Hematopoietic multipotent progenitor cell treated with erythropoietin and hydrocortisone succinate and interleukin-3 and kit ligand, for 8 days (in vitro differentiated cells): Measurements from ENCODE around the gene SLC30A1.

Experiments
- DNase-seq: peaks from one replicate; pipeline ENCODE4 v3.0.0-alpha.2; 2015

The SLC30A1 gene

DNA sequence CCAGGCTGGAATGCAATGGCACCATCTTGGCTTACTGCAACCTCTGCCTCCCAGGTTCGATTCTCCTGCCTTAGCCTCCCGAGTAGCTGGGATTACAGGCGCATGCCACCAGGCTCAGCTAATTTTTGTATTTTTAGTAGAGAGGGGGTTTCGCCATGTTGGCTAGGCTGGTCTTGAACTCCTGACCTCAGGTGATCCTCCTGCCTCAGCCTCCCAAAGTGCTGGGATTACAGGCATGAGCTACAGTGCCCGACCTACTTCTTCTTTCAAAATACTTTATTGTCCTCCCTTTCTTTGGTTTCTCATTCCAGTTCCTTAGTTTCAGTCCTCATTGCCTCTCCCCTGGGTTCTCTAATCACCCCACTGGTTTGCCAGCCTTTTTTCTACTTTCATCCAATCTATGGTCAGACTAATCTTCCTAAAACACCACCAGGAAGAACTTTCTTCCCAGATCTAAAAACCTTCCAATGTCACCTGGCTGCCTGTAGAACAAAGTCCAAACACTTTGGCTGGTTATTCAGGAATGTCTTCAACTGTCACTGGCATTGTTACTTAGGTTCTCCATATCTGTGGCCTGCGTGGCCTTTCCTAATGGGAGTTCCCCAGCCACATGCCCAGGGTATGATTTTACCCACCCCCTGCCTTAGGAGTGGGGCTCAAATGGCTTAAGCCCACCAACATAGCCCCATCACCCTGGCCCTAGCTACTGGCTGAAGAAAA is 29.0 kb upstream of the SLC30A1 start:
- no peak for DNase-seq

DNA sequence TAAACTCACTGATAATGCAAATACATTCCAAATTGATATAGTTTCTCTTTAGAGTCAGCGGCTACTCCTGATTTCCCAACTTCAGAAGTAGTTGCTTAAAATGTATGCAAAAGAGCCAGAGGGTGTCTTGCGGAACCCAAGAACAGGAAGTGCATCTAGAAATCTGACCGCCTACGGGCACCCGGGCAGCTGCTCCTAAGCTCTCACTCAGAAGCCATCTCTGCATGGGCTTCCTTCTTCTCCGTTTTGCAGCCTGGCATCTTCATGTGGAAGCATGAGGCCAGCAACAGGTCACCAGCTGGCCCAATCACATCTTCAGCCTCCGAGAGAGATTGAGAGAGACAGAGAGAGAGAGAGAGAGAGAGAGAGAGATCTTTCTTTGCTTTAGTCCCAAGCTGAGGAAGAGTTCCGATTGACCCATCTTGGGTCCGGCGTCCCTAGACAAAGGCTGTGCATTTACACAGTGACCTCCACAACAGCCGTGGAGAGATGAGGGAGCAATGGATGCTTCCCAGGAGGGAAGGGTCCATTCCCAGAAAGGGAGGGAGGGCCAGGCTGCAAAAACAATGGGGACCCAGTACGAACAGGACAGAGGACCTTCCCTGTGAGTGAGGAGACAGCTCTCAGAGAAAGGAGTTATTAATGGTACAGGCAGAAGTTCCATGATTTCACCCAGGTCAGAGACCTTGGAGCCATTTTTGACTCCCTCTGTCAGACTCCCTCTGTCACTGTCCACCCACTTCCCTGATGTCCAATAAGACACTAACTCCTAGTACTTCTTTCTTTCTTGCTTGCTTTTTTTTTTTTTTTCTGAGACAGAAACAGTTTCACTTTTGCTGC is 28.2 kb upstream of the SLC30A1 start:
- no peak for DNase-seq

DNA sequence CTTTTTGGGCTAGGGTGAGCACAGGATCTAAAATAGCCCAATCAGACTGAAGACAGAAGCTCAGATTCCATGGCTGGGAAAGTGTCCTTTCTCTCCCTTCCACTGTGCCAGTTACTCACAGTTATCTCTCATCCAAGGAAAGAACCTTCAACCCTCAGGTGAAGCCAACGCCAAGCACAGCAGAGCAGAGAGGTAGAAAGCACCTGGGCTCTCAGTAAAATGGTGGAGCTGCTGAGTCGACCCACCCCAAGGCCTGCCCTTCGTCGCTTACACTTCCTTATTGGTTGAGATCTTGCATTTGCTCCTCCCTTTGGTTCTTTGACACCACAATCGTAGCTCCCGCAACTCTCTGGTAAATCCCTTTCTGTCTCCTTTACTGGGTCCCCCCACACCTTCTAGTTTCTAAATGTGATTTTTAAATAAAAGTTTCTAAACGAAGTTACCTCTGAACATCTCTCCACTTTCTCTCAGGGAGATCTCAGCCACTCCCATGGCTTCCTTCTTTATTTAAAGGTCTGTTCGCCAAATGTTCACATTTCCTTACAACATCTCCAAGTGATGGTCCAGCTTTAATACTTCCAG is 27.5 kb upstream of the SLC30A1 start:
- no peak for DNase-seq

DNA sequence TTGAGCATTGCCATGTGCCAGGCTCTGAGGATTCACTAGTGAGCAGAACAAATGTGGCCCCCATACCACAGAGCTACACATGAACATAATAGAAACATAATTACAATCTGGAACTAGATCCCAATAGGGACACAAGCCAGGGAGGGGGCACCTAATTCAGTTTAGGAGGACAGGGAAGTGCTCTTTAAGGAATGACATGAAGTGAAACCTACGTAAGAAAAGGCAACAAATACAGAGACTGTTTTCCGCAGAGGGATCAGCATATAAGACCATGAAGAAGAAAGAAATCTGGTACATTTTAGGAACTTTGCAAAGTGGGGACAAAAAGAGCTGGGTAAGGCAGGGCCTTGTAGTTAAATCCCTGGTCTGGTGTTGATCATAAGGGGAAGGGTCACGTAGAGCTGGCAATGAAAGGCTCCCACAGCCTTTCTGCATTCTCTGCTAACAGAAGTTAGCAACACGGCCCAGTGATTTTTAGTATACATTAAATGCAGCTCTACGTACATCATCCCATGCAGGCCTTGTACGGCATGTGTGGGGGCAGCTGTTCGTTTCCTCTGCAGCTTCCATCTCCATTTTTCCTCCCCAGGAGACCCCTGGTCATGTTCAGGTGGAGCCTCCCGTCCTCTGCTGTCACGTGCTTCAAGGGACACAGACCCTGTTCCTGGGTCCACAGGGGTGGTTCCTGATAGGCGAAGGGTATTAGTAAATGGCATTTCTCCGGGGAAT is 26.8 kb upstream of the SLC30A1 start:
- DNase-seq, result no peak

DNA sequence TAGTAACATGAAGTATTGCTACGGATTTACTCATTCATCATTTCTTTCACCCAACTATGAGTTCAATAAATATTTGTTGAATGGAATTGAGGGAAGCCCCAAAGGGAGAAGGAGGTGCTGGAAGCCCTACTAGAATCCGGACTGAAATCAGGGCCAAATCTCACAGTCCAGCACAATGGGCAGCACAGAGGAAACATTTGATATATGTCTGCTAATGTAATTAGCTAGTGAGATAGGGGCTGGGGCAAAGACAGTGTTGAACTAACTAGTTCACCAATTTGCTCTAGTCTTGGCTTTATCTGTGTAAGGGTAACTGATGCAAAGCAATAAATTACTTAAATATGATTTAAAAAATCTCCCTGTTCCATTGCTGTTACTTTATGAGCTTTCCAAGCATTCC is 26.1 kb upstream of the SLC30A1 start:
- no peak for DNase-seq

DNA sequence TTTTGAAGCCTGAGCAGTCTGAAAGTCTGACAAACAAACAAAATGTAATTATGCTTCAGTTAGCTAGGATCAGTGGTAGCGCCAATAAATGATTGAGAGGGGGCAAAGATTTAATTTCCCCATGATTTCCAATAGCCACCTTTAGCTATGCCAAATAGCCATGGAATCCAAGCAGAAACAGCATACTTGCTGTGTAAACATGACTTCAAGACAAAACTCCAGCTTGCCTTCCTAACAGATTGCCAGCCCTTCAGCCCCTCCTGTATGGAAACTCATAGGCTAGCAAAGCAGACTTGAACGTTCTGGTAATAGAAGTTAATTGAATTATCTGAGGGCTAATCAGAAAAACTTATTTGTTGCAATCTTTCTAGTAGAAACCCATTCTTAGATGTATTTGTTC is 25.6 kb upstream of the SLC30A1 start:
- DNase-seq, result no peak

DNA sequence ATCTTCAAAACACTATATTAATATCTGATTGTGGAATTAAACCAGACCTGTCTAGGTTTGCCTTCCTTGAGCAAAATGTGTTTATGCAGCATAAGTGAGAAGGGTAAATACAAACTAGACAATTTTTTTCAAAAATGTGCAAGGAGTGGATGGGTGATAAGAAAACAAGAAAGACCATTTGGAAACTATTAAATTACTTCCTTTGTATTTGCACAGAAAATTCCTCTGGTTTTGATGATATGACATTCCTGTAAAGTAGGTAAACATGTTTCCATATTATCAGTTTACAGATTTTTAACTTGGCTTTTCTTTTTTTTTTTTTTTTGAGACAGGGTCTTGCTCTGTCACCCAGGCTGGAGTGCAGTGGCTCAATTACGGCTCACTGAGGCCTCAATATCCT is 24.8 kb upstream of the SLC30A1 start:
- DNase-seq, result no peak

DNA sequence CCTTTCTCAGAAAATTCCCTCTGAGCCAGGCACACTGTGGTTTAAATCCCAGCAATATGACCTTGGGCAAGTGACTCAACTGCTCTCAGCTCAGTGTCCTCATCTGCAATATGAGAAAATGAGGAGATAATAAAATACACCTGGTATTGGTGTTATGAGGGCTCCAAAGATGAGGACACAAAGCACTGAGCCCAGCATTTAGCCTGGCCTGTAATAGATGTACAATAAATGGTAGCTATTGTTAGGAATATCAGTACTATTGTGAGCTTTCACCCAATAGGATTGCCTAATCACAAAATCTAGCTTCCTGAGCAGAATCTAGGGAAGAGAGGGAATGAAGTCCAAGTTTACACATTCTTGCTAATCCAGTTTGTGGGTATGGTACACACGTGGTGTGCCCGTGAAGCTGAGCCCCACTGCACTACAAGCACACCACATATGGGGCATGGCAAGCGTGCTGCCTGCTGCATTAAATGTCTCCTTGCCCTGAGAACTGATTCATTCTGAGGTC is 24.3 kb upstream of the SLC30A1 start:
- no peak for DNase-seq

DNA sequence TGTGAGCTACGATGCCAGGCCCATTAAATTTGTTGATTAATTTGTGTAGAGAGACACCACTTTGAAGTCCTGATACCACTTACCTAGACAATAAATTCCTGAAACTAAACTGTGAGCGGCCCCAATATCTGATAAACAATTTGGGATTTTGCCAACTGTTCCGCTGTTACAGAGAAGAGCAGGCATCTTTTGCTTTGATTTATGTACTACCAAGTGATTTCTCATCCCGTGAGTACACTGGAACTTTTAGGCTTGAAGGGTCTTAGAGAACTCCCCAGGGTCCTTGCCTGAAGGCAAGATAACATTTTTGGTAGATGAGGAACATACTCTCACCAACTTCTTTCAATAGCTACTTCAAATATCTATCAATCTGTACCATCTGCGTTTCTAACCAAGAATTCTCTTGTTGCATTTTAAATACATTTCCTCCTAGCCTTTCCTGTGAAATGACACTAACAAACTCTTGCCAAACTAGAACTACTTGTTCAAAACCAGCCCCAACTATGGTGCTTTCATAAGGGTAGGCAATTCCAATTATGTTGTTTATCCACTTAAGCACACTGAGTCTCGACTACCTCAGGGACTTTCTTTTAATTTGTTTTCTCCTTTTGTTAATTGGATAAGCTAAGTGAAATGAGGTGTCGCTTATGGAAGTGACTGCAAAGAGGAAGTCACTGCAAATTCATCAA is 23.2 kb upstream of the SLC30A1 start:
- no peak for DNase-seq

DNA sequence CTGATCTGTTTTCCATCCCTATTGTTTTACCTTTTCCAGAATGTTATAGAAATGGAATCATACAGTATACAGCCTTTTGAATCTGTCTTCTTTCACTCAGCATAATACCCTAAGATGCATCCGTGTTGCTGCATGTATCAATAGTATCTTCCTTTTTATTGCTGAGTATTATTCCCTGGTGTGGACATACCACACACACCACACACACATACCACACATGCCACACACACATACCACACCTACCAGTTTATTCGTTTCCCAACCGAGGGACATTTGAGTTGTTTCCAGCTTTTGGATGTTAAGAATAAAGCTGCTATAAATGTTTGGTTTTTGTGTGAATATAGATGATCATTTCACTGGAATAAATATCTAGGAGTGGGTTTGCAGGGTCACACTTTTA is 22.2 kb upstream of the SLC30A1 start:
- DNase-seq, result no peak

DNA sequence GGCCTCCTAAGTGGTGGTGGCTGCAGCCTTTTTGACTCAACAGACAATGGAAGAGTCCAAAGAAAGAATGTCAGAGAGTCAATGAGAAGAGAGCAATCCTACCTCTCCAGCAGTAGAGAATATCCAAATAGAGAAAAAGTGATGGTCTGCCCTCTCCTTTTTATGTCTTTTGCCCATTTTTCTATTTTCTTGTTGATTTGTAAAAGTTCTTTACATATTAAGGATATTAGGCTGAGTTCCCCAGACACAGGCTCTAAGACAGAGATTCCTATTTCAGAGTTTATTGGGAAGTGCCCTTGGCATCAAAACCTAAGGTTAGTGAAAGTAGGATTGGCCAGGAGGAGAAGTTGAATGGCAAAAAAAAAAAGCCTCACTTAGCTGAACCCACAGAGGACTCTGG is 20.3 kb upstream of the SLC30A1 start:
- no peak for DNase-seq

DNA sequence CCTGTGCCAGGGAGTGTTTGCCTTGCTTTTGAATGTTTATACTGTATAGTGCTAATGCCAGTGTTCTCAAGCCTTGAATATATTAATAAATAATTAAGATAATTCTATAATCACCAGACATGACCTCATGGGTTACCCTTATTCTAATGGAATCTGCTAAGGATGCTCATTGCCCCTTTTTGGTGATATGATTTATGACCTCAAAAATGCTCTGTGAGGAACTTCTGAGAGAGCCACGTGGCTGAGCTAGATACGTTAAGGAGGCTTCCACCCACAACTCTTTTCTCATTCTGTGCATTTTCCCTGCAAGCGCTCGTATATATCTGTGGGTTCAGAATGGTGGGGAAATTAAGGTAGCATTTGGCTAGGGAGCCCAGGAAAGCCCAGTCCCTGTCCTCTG is 19.6 kb upstream of the SLC30A1 start:
- DNase-seq, result no peak

DNA sequence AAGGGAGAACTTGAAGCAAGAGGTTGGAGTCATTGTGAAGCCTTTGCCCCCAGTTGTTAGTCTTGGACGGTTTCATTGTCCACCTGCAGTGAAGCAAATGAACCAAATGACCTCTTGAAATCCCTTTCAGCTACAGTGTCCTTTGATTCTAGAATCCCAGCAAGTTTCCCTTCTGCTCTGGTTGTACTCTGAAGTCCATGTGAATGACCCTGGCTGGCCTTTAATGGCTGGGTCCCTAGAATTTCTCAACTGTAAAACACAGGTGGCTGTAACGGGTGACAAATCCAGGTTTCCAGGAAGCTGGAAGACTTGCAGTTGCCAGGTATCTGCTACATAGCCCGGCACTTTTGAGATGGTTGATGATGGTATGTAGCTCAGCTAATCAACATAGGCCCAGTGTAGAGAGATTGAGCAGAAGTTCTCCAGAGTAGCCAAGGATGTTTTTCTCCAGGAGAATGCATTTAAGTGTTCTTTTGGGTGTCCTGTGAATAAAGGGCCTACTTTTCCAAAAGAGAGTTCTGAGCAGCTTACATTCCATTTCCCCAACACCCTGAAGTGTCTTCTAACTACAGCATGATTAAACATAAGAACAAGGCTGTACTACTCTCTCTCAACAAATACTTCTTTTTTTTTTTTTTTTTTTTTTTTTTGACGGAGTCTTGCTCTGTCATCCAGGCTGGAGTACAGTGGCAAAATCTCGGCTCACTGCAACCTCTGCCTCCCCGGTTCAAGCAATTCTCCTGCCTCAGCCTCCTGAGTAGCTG is 17.6 kb upstream of the SLC30A1 start:
- DNase-seq, result no peak

DNA sequence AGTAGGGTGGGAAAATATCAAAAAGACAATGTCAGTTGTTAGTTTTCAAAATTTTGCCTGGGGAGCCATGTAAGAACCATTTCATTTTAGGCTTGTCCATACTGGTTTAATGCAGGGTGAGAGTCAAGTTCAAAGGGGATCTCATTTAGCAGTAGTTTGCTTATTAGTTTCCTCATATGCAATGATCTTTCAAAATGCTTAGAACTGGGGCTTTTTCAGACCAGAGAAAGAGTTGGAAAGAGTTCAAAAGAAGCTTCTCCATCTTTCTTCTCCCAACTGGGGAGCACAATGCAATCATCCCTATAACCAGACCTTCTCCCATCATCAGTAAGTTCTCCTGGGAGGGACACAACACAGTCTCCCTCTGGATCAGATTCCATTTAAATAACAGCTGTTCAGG is 16.5 kb upstream of the SLC30A1 start:
- no peak for DNase-seq

DNA sequence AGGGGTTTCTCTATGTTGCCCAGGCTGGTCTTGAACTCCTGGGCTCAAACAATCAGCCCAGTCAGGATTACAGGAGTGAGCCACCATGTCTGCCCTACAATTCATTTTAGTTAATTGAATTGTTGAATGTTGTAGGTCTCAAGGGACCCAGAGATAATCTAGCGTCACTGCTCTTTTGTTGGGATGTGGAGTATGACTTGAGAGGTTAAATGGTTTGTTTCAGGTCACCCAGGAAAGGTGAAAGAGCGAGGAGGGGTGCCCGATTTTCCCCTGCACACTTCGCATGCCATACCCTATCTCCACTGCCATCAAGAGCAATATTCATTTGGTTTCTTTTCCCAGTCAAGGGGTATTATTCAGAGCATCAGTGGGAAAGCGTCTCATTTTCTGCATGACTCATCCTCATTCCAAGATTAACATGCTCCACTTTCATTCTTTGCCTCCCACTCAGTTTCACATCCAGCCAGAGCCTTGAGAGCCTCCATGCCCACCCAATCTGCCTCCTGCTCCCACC is 13.1 kb upstream of the SLC30A1 start:
- no peak for DNase-seq

DNA sequence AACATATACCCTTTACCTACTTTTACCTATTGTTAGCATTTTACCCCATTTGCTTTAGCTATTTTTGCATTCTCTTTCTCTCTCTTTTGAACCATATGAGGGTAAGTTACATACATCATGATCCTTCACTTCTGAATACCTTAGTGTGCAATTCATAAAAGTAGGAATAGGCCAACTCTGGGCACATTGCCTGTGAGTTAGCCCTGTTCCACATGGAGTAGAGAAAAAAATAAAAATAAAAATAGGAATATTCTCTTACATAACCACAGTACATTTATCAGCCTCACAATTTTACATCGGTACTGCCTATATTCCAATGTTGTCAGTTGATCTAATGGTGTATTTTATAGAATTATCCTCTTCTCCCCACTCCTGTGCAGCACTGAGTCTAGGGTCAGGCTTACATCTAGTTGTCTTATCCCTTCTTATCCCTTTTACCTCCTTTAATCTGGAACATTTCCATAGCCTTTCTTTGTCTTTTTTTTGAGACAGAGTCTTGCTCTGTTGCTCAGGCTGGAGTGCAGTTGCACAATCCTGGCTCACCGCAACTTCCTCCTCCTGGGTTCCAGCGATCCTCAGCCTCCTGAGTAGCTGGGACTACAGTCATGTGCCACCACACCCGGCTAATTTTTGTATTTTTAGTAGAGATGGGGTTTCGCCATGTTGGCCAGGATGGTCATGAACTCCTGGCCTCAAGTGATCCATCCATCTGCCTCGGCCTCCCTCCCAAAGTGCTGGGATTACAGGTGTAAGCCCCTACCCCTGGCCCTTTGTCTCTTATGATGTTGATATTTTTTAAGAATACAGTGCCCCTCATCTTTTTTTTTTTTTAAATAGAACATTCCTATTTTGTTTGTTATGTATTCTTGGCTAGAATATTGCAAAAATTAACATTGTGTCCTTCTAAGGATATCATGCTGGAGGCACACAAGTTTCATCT is 11.1 kb upstream of the SLC30A1 start:
- DNase-seq, result peak; percentile 36

DNA sequence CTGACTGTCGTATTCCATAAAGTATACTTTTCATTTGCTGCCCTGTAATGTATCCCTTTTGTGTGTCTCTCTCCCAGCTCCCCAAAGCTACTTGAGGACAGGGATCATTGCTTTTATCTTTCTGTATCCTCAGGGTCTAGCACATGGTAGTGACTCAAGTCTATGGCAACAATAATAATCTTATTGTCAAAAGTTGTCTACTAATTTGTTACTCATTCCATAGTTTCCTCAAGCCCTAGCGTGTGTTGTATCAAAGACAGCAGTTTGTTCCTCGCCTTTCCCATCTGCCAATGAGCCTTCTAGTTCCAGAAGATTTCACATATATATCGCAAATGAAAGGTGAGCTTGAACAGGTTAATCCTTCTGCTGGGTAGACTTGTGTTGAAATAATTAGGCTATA is 9.8 kb upstream of the SLC30A1 start:
- DNase-seq, result no peak

DNA sequence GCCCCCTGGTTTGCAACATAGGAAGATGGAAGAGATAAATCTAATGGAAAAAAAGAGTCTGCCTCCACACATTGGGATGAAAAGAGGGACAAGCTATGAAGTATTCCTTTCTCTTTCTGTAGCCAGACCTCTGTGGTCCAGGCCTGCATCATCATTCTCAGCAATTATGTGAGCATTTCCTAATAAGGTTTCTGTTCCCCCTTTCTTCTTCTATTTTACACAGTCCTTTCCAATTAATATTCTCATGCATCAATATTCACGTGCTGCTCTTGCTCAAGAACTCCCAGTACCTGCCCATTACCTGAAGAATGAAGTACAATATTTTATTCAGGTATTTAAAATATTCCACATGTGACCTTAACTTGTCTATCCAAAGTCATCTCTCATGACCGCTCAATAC is 8.2 kb upstream of the SLC30A1 start:
- no peak for DNase-seq

DNA sequence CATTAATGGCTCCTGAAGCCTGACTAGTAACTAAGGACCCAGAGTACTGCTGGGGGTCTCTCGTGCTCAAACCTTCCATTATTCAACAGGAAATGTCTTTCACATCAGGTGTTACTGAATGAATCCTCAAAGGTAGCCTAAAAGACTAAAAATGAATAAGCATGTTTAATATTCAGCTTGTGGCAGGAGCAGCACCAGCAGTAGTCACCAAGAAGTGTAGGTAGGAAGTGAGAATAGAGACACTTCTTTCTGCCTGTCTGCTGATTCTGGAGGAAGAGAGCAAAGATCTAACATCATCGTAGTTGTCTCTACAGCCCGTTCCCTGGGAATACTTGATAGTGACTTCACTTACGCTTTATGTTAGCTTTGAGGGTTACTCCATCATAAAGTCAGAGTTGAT is 7.6 kb upstream of the SLC30A1 start:
- no peak for DNase-seq
